Naive thymus-derived CD4-positive, alpha-beta T cell (primary cell): ENCODE data around the gene JMJD6. TPM values are rescaled to one million over a fixed set of nuclear protein-coding genes. Genes with fewer than 3 reads are reported as not detected.

Source experiments
- ATAC-seq: fragments of 150-1000 bp; cut with Tn5 transposase; 2 replicates; pipeline ENCODE4 v1.10.0; 2021; ENCODE audit warnings: mild to moderate bottlenecking, moderate library complexity
- CTCF ChIA-PET: fragments of 350-600 bp; sonication (Branson Sonifier 250); formaldehyde crosslinking; loops from one replicate; lab custom pipeline; 2021; ENCODE audit warnings: antibody characterized with exemption; lab: Charles Lee
- POLR2A ChIA-PET: fragments of 350-600 bp; sonication (Branson Sonifier 250); formaldehyde crosslinking; loops from one replicate; lab custom pipeline; 2021; ENCODE audit warnings: antibody characterized with exemption, inconsistent platforms; lab: Charles Lee
- DNase-seq, 9 donors: peaks; one replicate each; pipeline versions ENCODE4 v3.0.0 to v3.0.0-alpha.2; 2020 to 2022; ENCODE audit warnings: mixed read lengths in 1 of 9
- H3K27ac ChIP-seq: one replicate; pipeline ENCODE4 v1.7.0; 2013; ENCODE audit warnings: mild to moderate bottlenecking, low read depth, low read length, moderate library complexity
- H3K27me3 ChIP-seq, 2 donors: one replicate each; pipeline ENCODE4 v1.7.0; 2013; ENCODE audit warnings: low read length in 2 of 2, mild to moderate bottlenecking in 2 of 2, moderate library complexity in 2 of 2; ENCODE audit not compliant: control insufficient read depth in 2 of 2, insufficient read depth in 2 of 2
- H3K36me3 ChIP-seq, 3 experiments: 1 replicate in 2 of 3; 2 replicates in 1 of 3; pipeline ENCODE4 v1.7.0; 2013; ENCODE audit warnings: low read length in 3 of 3, mild to moderate bottlenecking in 3 of 3, moderate library complexity in 1 of 3; ENCODE audit not compliant: insufficient read depth in 3 of 3, control insufficient read depth in 2 of 3
- H3K4me1 ChIP-seq, 2 donors: one replicate each; pipeline ENCODE4 v1.7.0; 2013; ENCODE audit warnings: low read length in 2 of 2, mild to moderate bottlenecking in 2 of 2, moderate library complexity in 1 of 2; ENCODE audit not compliant: control insufficient read depth in 2 of 2, insufficient read depth in 2 of 2
- H3K4me3 ChIP-seq: 2 replicates; pipeline ENCODE4 v1.7.0; 2013; ENCODE audit warnings: mild to moderate bottlenecking, low read length
- H3K9me3 ChIP-seq, 3 experiments: 1 replicate in 2 of 3; 2 replicates in 1 of 3; pipeline ENCODE4 v1.7.0; 2013; ENCODE audit warnings: low read length in 3 of 3; ENCODE audit not compliant: control insufficient read depth in 2 of 3
- H3K27ac Mint-ChIP-seq, 9 donors: one replicate each; pipeline ENCODE4 v1.8.0; 2020 to 2022; ENCODE audit warnings: mixed read lengths in 9 of 9, mild to moderate bottlenecking in 8 of 9, moderate library complexity in 5 of 9, inconsistent platforms in 2 of 9
- H3K27me3 Mint-ChIP-seq, 5 donors: one replicate each; pipeline ENCODE4 v1.8.0; 2021 to 2022; ENCODE audit warnings: mixed read lengths in 5 of 5, mild to moderate bottlenecking in 1 of 5
- H3K36me3 Mint-ChIP-seq, 5 donors: one replicate each; pipeline ENCODE4 v1.8.0; 2020 to 2022; ENCODE audit warnings: mixed read lengths in 5 of 5, mild to moderate bottlenecking in 3 of 5, inconsistent platforms in 1 of 5
- H3K4me1 Mint-ChIP-seq, 7 donors: one replicate each; pipeline ENCODE4 v1.8.0; 2020 to 2022; ENCODE audit warnings: mixed read lengths in 7 of 7, mild to moderate bottlenecking in 3 of 7, inconsistent platforms in 1 of 7
- H3K4me3 Mint-ChIP-seq, 10 donors: one replicate each; pipeline ENCODE4 v1.8.0; 2020 to 2022; ENCODE audit warnings: mild to moderate bottlenecking in 10 of 10, mixed read lengths in 10 of 10, moderate library complexity in 6 of 10, inconsistent platforms in 2 of 10
- H3K9me3 Mint-ChIP-seq, 11 donors: one replicate each; pipeline ENCODE4 v1.8.0; 2020 to 2022; ENCODE audit warnings: mixed read lengths in 11 of 11, mild to moderate bottlenecking in 4 of 11, inconsistent platforms in 1 of 11, moderate library complexity in 1 of 11
- intact Hi-C, 2 donors: fragments of 100-400 bp; cut with micrococcal nuclease; formaldehyde crosslinking; loops; one replicate each; pipeline ENCODE4 v1.15.1; 2023
- polyA plus RNA-seq, 2 donors: library from polyadenylated mRNA; unstranded; fragments of 300-500 nt; fragmentation: Illumina TruSeq; gene quantifications; one replicate each; pipeline ENCODE4 v1.2.3, GENCODE V29; 2021
- total RNA-seq, 6 experiments: library from RNA in 5 of 6; stranded (reverse) in 5 of 6; gene quantifications; 1 replicate in 5 of 6; 2 replicates in 1 of 6; pipeline ENCODE4 v1.2.3 and lab custom pipeline; 2021 to 2026

JMJD6 gene
- total and polyA plus RNA-seq, 7 experiments from 2014 or later, result 18.5 to 132 (median 45.6) TPM

- no peak overlapping the region for H3K27ac ChIP-seq
- no peaks in the 10 kb centered on the region for H3K27me3 ChIP-seq
- peaks cover 0 to 12% (median 5%) of the 10 kb centered on the region in 7 donors for H3K4me1 Mint-ChIP-seq
- DNase-seq (no peak), ATAC-seq (no peak)
- H3K36me3 Mint-ChIP-seq, result no peaks in the 10 kb centered on the region
- intact Hi-C loops, result no loop called here
- peaks cover 0 to 10% (median 0%) of the 10 kb centered on the region in 5 donors for H3K27me3 Mint-ChIP-seq
- H3K36me3 ChIP-seq, result no peaks in the 10 kb centered on the region
- no peak overlapping the region for H3K27ac Mint-ChIP-seq
- ChIA-PET CTCF (interaction anchor here (0.6 to 1.1 kb wide), 2 partner anchors 161 to 879 kb away, joined by 3 to 4 read pairs; no protein-coding TSS in a partner anchor), POLR2A (no interaction called here)
- no peaks in the 10 kb centered on the region for H3K9me3 ChIP-seq
- no peak overlapping the region for H3K4me3 ChIP-seq
- H3K4me1 ChIP-seq, result peaks cover 0 to 10% of the 10 kb centered on the region in 2 donors
- H3K4me3 Mint-ChIP-seq, result no peak overlapping the region
- no peaks in the 10 kb centered on the region for H3K9me3 Mint-ChIP-seq
Measured at GRCh38 chr17:76683921-76684745, 42.3 kb downstream of the JMJD6 start.

GRCh38 chr17:76683011-76683755, 43.2 kb downstream of the JMJD6 start:
- no peaks in the 10 kb centered on the region for H3K27me3 ChIP-seq
- DNase-seq (no peak), ATAC-seq (no peak)
- Mint-ChIP-seq H3K4me1 (peaks cover 0 to 12% (median 5%) of the 10 kb centered on the region in 7 donors), H3K27me3 (peaks cover 0 to 6% (median 0%) of the 10 kb centered on the region in 5 donors), H3K36me3 (no peaks in the 10 kb centered on the region), H3K4me3 (no peak overlapping the region), H3K9me3 (no peaks in the 10 kb centered on the region), H3K27ac (no peak overlapping the region)
- H3K36me3 ChIP-seq, result no peaks in the 10 kb centered on the region
- POLR2A ChIA-PET, result no interaction called here
- intact Hi-C loops, result no loop called here
- H3K4me1 ChIP-seq, result peaks cover 8 to 19% of the 10 kb centered on the region in 2 donors
- no peak overlapping the region for H3K4me3 ChIP-seq
- no peak overlapping the region for H3K27ac ChIP-seq
- no peaks in the 10 kb centered on the region for H3K9me3 ChIP-seq
- CTCF ChIA-PET, result interaction anchor here (0.6 to 3.2 kb wide), 3 partner anchors 59 to 1552 kb away, joined by 3 to 23 read pairs (median 3); no protein-coding TSS in a partner anchor

GRCh38 chr17:76682296-76682695, 44.1 kb downstream of the JMJD6 start:
- POLR2A ChIA-PET, result interaction anchor here (1.5 kb wide), 1 partner anchor 124 kb away, joined by 6 read pairs; no protein-coding TSS in a partner anchor
- H3K27ac Mint-ChIP-seq, result no peak overlapping the region
- peak overlapping the region in 1 of 10 donors; percentile 40 for H3K4me3 Mint-ChIP-seq

GRCh38 chr17:76681222-76682137, 44.9 kb downstream of the JMJD6 start:
- H3K4me3 Mint-ChIP-seq, result no peak overlapping the region
- peak; percentile 37 to 78 (median 67) for DNase-seq
- POLR2A ChIA-PET, result interaction anchor here (0.5 to 1.5 kb wide), 3 partner anchors 9 to 123 kb away, joined by 3 to 6 read pairs (median 6); no protein-coding TSS in a partner anchor

More at GRCh38 chr17:76682296-76682695, 44.1 kb downstream of the JMJD6 start:
- H3K9me3 ChIP-seq, result no peaks in the 10 kb centered on the region
- peaks cover 14 to 25% of the 10 kb centered on the region in 2 donors for H3K4me1 ChIP-seq
- Mint-ChIP-seq H3K9me3 (no peaks in the 10 kb centered on the region), H3K27me3 (peaks cover 0 to 6% (median 0%) of the 10 kb centered on the region in 5 donors), H3K36me3 (no peaks in the 10 kb centered on the region), H3K4me1 (peaks cover 0 to 12% (median 5%) of the 10 kb centered on the region in 7 donors)
- no peak overlapping the region for H3K4me3 ChIP-seq
- no peaks in the 10 kb centered on the region for H3K36me3 ChIP-seq
- DNase-seq, result no peak
- no peak overlapping the region for H3K27ac ChIP-seq
- CTCF ChIA-PET, result interaction anchor here (0.6 to 3.2 kb wide), 12 partner anchors 24 to 1553 kb away, joined by 3 to 27 read pairs (median 4); no protein-coding TSS in a partner anchor
- H3K27me3 ChIP-seq, result no peaks in the 10 kb centered on the region
- intact Hi-C loops, result no loop called here
- ATAC-seq, result no peak

GRCh38 chr17:76679239-76679638, 47.2 kb downstream of the JMJD6 start:
- Mint-ChIP-seq H3K9me3 (no peaks in the 10 kb centered on the region), H3K27me3 (peaks cover 0 to 6% (median 0%) of the 10 kb centered on the region in 5 donors), H3K36me3 (peaks cover 0 to 2% (median 0%) of the 10 kb centered on the region in 5 donors), H3K4me3 (no peak overlapping the region), H3K4me1 (peaks cover 0 to 12% (median 5%) of the 10 kb centered on the region in 7 donors), H3K27ac (peak overlapping the region in 1 of 9 donors; percentile 25)
- H3K9me3 ChIP-seq, result no peaks in the 10 kb centered on the region
- CTCF ChIA-PET, result interaction anchor here (1.2 kb wide), 1 partner anchor 156 kb away, joined by 6 read pairs; no protein-coding TSS in a partner anchor
- no peak overlapping the region for H3K4me3 ChIP-seq
- H3K36me3 ChIP-seq, result no peaks in the 10 kb centered on the region
- POLR2A ChIA-PET, result interaction anchor here (0.8 kb wide), 1 partner anchor 57 kb away, joined by 3 read pairs; no protein-coding TSS in a partner anchor
- H3K27me3 ChIP-seq, result no peaks in the 10 kb centered on the region
- intact Hi-C loops, result loop anchor here (10.0 kb wide), 2 partner anchors 224 to 534 kb away; partner anchors contain the start of genes FOXJ1 (in 1 of the 2) and UBE2O (in 1 of the 2)
- ATAC-seq (no peak), DNase-seq (no peak)
- peaks cover 14 to 25% of the 10 kb centered on the region in 2 donors for H3K4me1 ChIP-seq
- H3K27ac ChIP-seq, result no peak overlapping the region

More at GRCh38 chr17:76681222-76682137, 44.9 kb downstream of the JMJD6 start:
- intact Hi-C loops, result loop anchor here (1.0 to 2.0 kb wide), 4 partner anchors 39 to 158 kb away; partner anchors contain the start of gene ST6GALNAC1 (in 1 of the 2)
- ATAC-seq, result peak; percentile 80
- Histone ChIP-seq H3K4me3 (no peak overlapping the region), H3K4me1 (peaks cover 14 to 25% of the 10 kb centered on the region in 2 donors), H3K9me3 (no peaks in the 10 kb centered on the region), H3K27me3 (no peaks in the 10 kb centered on the region), H3K27ac (no peak overlapping the region), H3K36me3 (no peaks in the 10 kb centered on the region)
- no peaks in the 10 kb centered on the region for H3K36me3 Mint-ChIP-seq
- H3K4me1 Mint-ChIP-seq, result peaks cover 0 to 12% (median 5%) of the 10 kb centered on the region in 7 donors
- H3K9me3 Mint-ChIP-seq, result no peaks in the 10 kb centered on the region
- H3K27me3 Mint-ChIP-seq, result peaks cover 0 to 6% (median 0%) of the 10 kb centered on the region in 5 donors
- H3K27ac Mint-ChIP-seq, result peak overlapping the region in 4 of 9 donors; percentile 18 to 74 (median 28)
- CTCF ChIA-PET, result interaction anchor here (0.5 to 3.2 kb wide), 19 partner anchors 14 to 379 kb away, joined by 3 to 27 read pairs (median 4); no protein-coding TSS in a partner anchor
